PFSK-1 (cell line): ENCODE data around the gene CNTNAP2.

Source experiments
- FOXP2 ChIP-seq: optimal IDR thresholded peaks from 2 replicates; pipeline ENCODE3; 2011; ENCODE audit warnings: borderline replicate concordance, control low read depth, inconsistent platforms; ENCODE audit not compliant: insufficient read depth; ENCODE audit errors: extremely low read length, extremely low read depth
- POLR2AphosphoS5 ChIP-seq: IDR thresholded peaks from 2 replicates; pipeline ENCODE4 v1.6.1; 2012; ENCODE audit warnings: low read depth, mild to moderate bottlenecking, control low read depth, low read length, moderate library complexity
- REST ChIP-seq, 2 experiments: IDR thresholded peaks; 2 replicates each; pipeline versions ENCODE4 v1.6.1 to v1.8.0; 2011 to 2012; ENCODE audit warnings: low read depth in 2 of 2, low read length in 2 of 2, control low read depth in 1 of 2, inconsistent platforms in 1 of 2, mild to moderate bottlenecking in 1 of 2, moderate library complexity in 1 of 2; ENCODE audit not compliant: insufficient read depth in 1 of 2
- SIN3A ChIP-seq: IDR thresholded peaks from 2 replicates; pipeline ENCODE4 v1.6.1; 2012; ENCODE audit warnings: mild to moderate bottlenecking, low read length, moderate library complexity, borderline replicate concordance; ENCODE audit not compliant: insufficient read depth
- TAF1 ChIP-seq: IDR thresholded peaks from 2 replicates; pipeline ENCODE4 v1.6.1; 2012; ENCODE audit warnings: low read length, control low read depth, borderline replicate concordance; ENCODE audit not compliant: insufficient read depth

CNTNAP2 gene

DNA sequence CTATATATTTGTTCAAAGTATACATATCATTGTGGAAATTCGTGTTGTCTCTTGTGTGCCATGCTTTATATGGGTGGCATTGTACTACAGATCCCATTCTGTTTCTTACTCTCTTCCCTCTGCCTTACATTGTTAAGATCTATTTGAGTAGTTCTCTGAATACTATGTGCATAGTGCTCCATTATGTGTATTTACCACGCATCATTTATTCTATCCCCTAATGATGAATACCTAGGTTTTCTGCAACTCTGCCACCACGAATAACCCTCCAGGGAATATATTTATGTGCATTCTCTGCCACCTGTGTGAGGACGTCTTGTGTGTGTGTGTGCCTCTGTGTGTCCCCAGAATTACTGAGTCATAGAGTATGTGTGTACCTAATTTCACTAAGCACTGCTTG, 2042.7 kb downstream of the CNTNAP2 start:
- TF ChIP-seq SIN3A (no peak), REST (IDR thresholded peaks at IDR 0.05; ENCODE audit: insufficient read depth in 1 of 2, low read depth in 2 of 2, low read length in 2 of 2) (no peak), FOXP2 (no peak), POLR2AphosphoS5 (no peak), TAF1 (no peak)

DNA sequence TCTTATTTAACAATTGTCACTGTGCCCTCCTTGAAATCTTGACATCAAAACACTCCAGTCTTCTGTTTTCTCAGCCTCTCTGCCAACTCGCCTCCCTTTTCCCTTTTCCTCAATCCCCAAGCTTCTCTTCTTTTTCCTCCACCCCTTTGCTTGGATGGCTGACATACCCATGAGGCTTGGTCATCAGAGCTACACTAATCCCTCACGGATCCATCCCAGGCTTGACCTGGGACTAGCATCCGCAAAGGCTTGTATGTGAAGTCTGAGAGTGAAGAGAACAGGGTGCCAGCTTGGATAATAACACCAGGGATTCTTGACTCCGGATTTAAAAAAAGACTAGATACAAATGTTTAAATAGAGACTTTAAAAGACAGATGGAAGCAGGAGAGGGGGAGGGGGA, 2045.2 kb downstream of the CNTNAP2 start:
- TF ChIP-seq FOXP2 (no peak), REST (IDR thresholded peaks at IDR 0.05; ENCODE audit: insufficient read depth in 1 of 2, low read depth in 2 of 2, low read length in 2 of 2) (no peak), POLR2AphosphoS5 (no peak), SIN3A (no peak), TAF1 (no peak)

- TF ChIP-seq POLR2AphosphoS5 (no peak), REST (IDR thresholded peaks at IDR 0.05; ENCODE audit: insufficient read depth in 1 of 2, low read depth in 2 of 2, low read length in 2 of 2) (no peak), FOXP2 (no peak), SIN3A (no peak), TAF1 (no peak)
Measured at GRCh38 chr7:148162808-148163207, 2046.2 kb downstream of the CNTNAP2 start.

- TF ChIP-seq FOXP2, result no peak
- no peak for TF ChIP-seq TAF1
Measured at GRCh38 chr7:148163246-148163645, 2046.6 kb downstream of the CNTNAP2 start.

DNA sequence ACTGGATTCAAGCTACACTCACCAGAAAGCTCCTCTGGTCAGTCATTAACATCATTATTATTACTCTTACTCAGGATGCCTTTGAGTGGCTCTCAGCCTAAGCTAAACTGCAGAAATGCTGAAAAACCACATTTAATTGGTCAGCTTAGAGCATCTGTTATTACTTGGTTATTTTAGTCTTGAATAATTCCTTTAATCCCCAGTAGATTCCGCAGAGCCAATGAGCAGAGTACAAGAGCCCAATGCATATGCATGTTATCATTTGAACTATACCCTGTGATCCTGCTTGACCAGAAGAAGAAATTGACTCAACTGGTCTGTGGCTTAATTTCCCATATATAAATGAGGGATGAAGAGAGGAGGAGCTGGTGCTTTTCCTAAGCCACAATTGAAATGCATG, 2056.3 kb downstream of the CNTNAP2 start:
- TF ChIP-seq SIN3A (no peak), REST (IDR thresholded peaks at IDR 0.05; ENCODE audit: insufficient read depth in 1 of 2, low read depth in 2 of 2, low read length in 2 of 2) (no peak)

GRCh38 chr7:148173369-148173768, 2056.8 kb downstream of the CNTNAP2 start:
- TF ChIP-seq TAF1 (no peak), POLR2AphosphoS5 (no peak), SIN3A (no peak), FOXP2 (no peak), REST (IDR thresholded peaks at IDR 0.05; ENCODE audit: insufficient read depth in 1 of 2, low read depth in 2 of 2, low read length in 2 of 2) (no peak)
